Neutrophil (primary cell): Measurements from ENCODE around the gene IL22RA1.

ENCODE experiments used
- H3K27ac ChIP-seq: fragments of 200-600 bp; sonication (generic); 2 replicates; pipeline ENCODE4 v1.5.1; 2016; ENCODE audit warnings: mild to moderate bottlenecking, moderate library complexity
- H3K27me3 ChIP-seq: fragments of 200-600 bp; sonication (generic); 2 replicates; pipeline ENCODE4 v1.6.0; 2016; ENCODE audit warnings: mild to moderate bottlenecking
- H3K36me3 ChIP-seq: fragments of 200-600 bp; sonication (generic); 2 replicates; pipeline ENCODE4 v1.5.1; 2017
- H3K4me1 ChIP-seq, 2 experiments: fragments of 200-600 bp in 1 of 2; sonication (generic) in 1 of 2; 1 replicate in 1 of 2; 2 replicates in 1 of 2; pipeline versions ENCODE4 v1.5.1 to v1.6.1; 2013 to 2016; ENCODE audit warnings: low read depth in 1 of 2, low read length in 1 of 2, mild to moderate bottlenecking in 1 of 2, moderate library complexity in 1 of 2; ENCODE audit not compliant: control insufficient read depth in 1 of 2, insufficient read depth in 1 of 2
- H3K4me3 ChIP-seq, 2 experiments: fragments of 200-600 bp in 1 of 2; sonication (generic) in 1 of 2; 1 replicate in 1 of 2; 2 replicates in 1 of 2; pipeline ENCODE4 v1.5.1; 2013 to 2016; ENCODE audit warnings: low read depth in 1 of 2, low read length in 1 of 2, mild to moderate bottlenecking in 1 of 2, moderate library complexity in 1 of 2
- H3K9me3 ChIP-seq: fragments of 200-600 bp; sonication (generic); 2 replicates; pipeline ENCODE4 v1.5.1; 2016
- TF ChIP-seq, protein P1 (sequence below): fragments of 200-600 bp; sonication (generic); IDR thresholded peaks from 2 replicates; pipeline ENCODE4 v1.5.1; 2016; ENCODE audit warnings: antibody characterized with exemption

Gene IL22RA1

GRCh38 chr1:24186711-24186992 is 43.7 kb upstream of the IL22RA1 start:
- H3K4me3 ChIP-seq, result peak overlapping the region in 1 of 2 experiments; percentile 64
- no peak overlapping the region for H3K27ac ChIP-seq
- H3K4me1 ChIP-seq, result peaks cover 31 to 37% of the 10 kb centered on the region in 2 experiments
- no peaks in the 10 kb centered on the region for H3K36me3 ChIP-seq
- H3K9me3 ChIP-seq, result no peaks in the 10 kb centered on the region
- TF ChIP-seq, protein P1, sequence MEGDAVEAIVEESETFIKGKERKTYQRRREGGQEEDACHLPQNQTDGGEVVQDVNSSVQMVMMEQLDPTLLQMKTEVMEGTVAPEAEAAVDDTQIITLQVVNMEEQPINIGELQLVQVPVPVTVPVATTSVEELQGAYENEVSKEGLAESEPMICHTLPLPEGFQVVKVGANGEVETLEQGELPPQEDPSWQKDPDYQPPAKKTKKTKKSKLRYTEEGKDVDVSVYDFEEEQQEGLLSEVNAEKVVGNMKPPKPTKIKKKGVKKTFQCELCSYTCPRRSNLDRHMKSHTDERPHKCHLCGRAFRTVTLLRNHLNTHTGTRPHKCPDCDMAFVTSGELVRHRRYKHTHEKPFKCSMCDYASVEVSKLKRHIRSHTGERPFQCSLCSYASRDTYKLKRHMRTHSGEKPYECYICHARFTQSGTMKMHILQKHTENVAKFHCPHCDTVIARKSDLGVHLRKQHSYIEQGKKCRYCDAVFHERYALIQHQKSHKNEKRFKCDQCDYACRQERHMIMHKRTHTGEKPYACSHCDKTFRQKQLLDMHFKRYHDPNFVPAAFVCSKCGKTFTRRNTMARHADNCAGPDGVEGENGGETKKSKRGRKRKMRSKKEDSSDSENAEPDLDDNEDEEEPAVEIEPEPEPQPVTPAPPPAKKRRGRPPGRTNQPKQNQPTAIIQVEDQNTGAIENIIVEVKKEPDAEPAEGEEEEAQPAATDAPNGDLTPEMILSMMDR, result no peak
- H3K27me3 ChIP-seq, result peaks cover 44% of the 10 kb centered on the region

- peaks cover 31 to 37% of the 10 kb centered on the region in 2 experiments for H3K4me1 ChIP-seq
- H3K27ac ChIP-seq, result no peak overlapping the region
- H3K4me3 ChIP-seq, result no peak overlapping the region
- H3K36me3 ChIP-seq, result no peaks in the 10 kb centered on the region
- TF ChIP-seq, protein P1, result no peak
- no peaks in the 10 kb centered on the region for H3K9me3 ChIP-seq
- peaks cover 44% of the 10 kb centered on the region for H3K27me3 ChIP-seq
Measured at GRCh38 chr1:24186031-24186710, 43.2 kb upstream of the IL22RA1 start.

DNA sequence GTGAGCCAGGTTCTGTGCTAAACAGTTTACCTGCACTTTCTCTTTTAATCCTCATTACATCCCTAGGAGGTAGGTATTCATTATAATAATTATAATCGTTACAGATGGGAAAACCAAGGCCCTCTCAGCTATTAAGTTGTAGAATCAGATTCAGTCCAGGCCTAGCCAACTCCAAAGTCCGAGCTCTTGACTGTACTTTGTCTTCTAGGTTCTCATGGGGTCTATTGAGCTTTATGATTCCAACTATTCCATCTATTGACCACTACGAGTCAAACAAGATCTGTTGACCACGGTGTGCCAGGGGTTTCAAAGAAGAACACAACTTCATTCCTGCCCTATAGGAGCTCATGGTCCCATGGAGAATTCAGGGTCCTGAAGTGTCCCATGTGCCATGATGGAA is 42.1 kb upstream of the IL22RA1 start:
- H3K9me3 ChIP-seq, result no peaks in the 10 kb centered on the region
- no peak overlapping the region for H3K27ac ChIP-seq
- no peaks in the 10 kb centered on the region for H3K36me3 ChIP-seq
- TF ChIP-seq, protein P1, result no peak
- H3K27me3 ChIP-seq, result peaks cover 44% of the 10 kb centered on the region
- H3K4me3 ChIP-seq, result no peak overlapping the region
- peaks cover 26 to 28% of the 10 kb centered on the region in 2 experiments for H3K4me1 ChIP-seq

- Histone ChIP-seq H3K4me3 (no peak overlapping the region), H3K9me3 (no peaks in the 10 kb centered on the region), H3K27me3 (peaks cover 50% of the 10 kb centered on the region), H3K27ac (no peak overlapping the region), H3K4me1 (peaks cover 5% of the 10 kb centered on the region in 2 experiments), H3K36me3 (no peaks in the 10 kb centered on the region)
- TF ChIP-seq, protein P1, result no peak
Measured at GRCh38 chr1:24182061-24182460, 39.1 kb upstream of the IL22RA1 start.

GRCh38 chr1:24181619-24182018 is 38.7 kb upstream of the IL22RA1 start:
- Histone ChIP-seq H3K4me3 (no peak overlapping the region), H3K27ac (no peak overlapping the region), H3K36me3 (no peaks in the 10 kb centered on the region), H3K4me1 (peaks cover under 1% of the 10 kb centered on the region in 2 experiments), H3K9me3 (no peaks in the 10 kb centered on the region), H3K27me3 (peaks cover 45% of the 10 kb centered on the region)
- TF ChIP-seq, protein P1, result no peak

GRCh38 chr1:24180676-24181075 is 37.7 kb upstream of the IL22RA1 start:
- H3K4me1 ChIP-seq, result no peaks in the 10 kb centered on the region
- H3K27me3 ChIP-seq, result peaks cover 43% of the 10 kb centered on the region
- no peaks in the 10 kb centered on the region for H3K9me3 ChIP-seq
- TF ChIP-seq, protein P1, result no peak
- H3K36me3 ChIP-seq, result no peaks in the 10 kb centered on the region
- H3K4me3 ChIP-seq, result no peak overlapping the region
- no peak overlapping the region for H3K27ac ChIP-seq
